Measurements from ENCODE around the gene PKNOX2.

- no peak for TF ChIP-seq CTCF (conservative IDR thresholded peaks at IDR 0.05; ENCODE audit: low read length)
- TF ChIP-seq EZH2phosphoT487 (IDR thresholded peaks at IDR 0.05; ENCODE audit: borderline replicate concordance, low read depth, low read length), result no peak
Observed at GRCh38 chr11:125372911-125373310, 208.4 kb downstream of the PKNOX2 start.

Data from OCI-LY7 (cell line).